ENCODE results near the gene KLHL22.

GRCh38 chr22:20484948-20485683 lies 10.5 kb downstream of the KLHL22 start:
- TF ChIP-seq POLR2AphosphoS5 (IDR thresholded peaks at IDR 0.05; ENCODE audit: low read depth, low read length) (no peak), POLR2A (IDR thresholded peaks at IDR 0.05; ENCODE audit: low read depth, low read length) (no peak)

Measured in GM12892 (cell line).